ENCODE data around the gene SURF4. TPM values are rescaled to one million over a fixed set of nuclear protein-coding genes. Genes with fewer than 3 reads are reported as not detected.

SURF4 gene
- total RNA-seq, 1 donor from 2014 or later: 57.0 TPM

DNA sequence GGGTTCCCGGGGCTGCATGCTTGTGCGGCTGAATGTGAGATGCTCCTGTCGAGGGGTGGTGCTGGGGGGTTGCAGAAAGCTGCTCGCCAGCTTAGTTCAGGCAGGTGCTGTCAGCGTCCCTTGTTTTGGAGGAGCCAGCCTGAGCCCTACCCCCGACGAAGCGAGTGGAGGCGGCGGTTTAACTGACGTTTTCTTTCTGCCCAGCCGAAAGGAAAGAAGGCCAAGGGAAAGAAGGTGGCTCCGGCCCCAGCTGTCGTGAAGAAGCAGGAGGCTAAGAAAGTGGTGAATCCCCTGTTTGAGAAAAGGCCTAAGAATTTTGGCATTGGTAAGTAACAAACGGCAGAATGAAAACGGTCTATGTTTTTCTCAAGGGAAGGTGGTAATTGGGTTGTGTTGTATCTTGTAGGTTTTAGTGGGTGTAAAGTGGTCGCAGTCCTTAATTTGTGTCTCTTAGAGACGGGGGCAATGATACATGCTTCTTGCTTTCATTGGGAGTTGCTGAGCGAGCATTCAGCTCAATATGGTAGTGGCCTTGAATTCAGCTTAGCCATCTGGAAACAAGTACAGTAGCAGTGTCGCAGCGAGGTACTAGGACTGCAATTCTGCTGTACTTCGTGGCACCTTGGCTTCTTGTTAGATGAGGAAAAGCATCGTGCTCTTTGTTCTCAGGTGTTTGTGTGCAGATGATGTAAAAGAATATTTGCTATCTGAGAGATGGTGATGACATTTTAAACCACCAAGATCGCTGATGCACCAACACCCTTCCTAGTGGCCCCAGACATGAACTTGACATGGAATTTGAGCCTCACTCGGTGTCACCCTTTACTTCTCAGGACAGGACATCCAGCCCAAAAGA is 26.9 kb downstream of the SURF4 start:
- H3K4me1 Mint-ChIP-seq: peaks cover 48% of the 10 kb centered on the region
- ChIA-PET CTCF (interaction anchor here (1.0 kb wide), 1 partner anchor 30 kb away, joined by 3 read pairs; no protein-coding TSS in a partner anchor), POLR2A (interaction anchor here (0.8 to 3.9 kb wide), 12 partner anchors 7 to 319 kb away, joined by 3 to 52 read pairs (median 7); partner anchors contain the start of genes GTF3C5, STKLD1, SURF1 and SURF2)
- peaks cover 86% of the 10 kb centered on the region for H3K36me3 Mint-ChIP-seq (ENCODE audit: low read depth)
- no peaks in the 10 kb centered on the region for H3K9me3 Mint-ChIP-seq
- no peak for ATAC-seq (ENCODE audit: low read depth)
- TF ChIP-seq, protein P1, sequence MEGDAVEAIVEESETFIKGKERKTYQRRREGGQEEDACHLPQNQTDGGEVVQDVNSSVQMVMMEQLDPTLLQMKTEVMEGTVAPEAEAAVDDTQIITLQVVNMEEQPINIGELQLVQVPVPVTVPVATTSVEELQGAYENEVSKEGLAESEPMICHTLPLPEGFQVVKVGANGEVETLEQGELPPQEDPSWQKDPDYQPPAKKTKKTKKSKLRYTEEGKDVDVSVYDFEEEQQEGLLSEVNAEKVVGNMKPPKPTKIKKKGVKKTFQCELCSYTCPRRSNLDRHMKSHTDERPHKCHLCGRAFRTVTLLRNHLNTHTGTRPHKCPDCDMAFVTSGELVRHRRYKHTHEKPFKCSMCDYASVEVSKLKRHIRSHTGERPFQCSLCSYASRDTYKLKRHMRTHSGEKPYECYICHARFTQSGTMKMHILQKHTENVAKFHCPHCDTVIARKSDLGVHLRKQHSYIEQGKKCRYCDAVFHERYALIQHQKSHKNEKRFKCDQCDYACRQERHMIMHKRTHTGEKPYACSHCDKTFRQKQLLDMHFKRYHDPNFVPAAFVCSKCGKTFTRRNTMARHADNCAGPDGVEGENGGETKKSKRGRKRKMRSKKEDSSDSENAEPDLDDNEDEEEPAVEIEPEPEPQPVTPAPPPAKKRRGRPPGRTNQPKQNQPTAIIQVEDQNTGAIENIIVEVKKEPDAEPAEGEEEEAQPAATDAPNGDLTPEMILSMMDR (IDR thresholded peaks at IDR 0.05): no peak
- H3K4me3 Mint-ChIP-seq: peak overlapping the region; percentile 99
- H3K27ac Mint-ChIP-seq: peak overlapping the region; percentile 96
- intact Hi-C loops (cut with micrococcal nuclease): loop anchor here (1.0 to 2.0 kb wide), 5 partner anchors 7 to 137 kb away; partner anchors contain the start of genes SLC2A6, STKLD1, SURF1 and SURF2
- no peaks in the 10 kb centered on the region for H3K27me3 Mint-ChIP-seq
- no peak for DNase-seq

DNA sequence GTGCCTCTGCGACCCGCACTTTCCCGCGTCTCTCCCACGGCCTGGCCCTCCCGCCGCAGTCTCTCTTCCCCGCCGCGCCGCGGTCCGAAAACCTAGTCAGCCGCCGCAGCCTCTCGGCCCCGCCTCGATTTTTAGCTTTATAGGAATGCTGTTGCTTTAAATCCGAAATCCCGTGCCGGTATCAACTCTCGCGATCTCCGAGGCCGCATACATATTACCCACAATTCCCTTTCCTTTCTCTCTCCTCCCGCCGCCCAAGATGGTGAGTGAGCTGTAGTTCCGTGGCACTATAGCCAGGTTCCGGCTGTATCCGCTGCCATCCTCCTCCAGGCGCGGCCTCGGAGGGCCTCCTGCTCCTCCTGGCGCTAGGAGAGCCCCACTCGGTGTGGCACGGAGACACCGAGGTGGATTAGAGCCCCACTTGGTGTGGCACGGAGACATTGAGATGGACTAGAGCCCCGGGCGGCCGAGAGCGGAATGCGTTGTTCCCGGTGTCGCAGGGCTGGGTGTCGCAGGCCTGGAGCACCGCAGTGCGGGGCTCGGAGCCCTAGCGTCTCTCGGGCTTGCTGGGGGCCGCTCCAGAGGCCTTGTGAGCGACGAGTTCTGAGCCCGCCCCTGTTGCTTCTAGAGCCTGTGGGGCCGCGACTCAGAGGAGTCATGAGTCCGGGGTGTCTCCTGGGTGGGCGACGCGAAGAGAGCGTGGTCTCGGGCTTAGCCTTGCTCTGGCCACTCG is 27.7 kb downstream of the SURF4 start, which contains the start of the genes MED22 and RPL7A:
Gene MED22, minus strand, starts transcription at position 147 of the 733 bp plus-strand sequence. CDS start 1,469 bp downstream, outside the sequence.
Gene RPL7A, plus strand, starts transcription at position 234 of the 733 bp plus-strand sequence. Its CDS starts 26 bp downstream, at position 260.
- Mint-ChIP-seq H3K4me3 (peak within 1 kb of the TSS; percentile 99), H3K27me3 (no peaks in the 10 kb centered on the region), H3K4me1 (peaks cover 45% of the 10 kb centered on the region), H3K27ac (peak within 1 kb of the TSS; percentile 96), H3K36me3 (ENCODE audit: low read depth) (peaks cover 88% of the 10 kb centered on the region), H3K9me3 (no peaks in the 10 kb centered on the region)
- DNase-seq (peak; percentile 82), ATAC-seq (ENCODE audit: low read depth) (peak; percentile 83)
- TF ChIP-seq, protein P1 (IDR thresholded peaks at IDR 0.05): no peak
- POLR2A ChIA-PET: interaction anchor here (0.6 to 3.9 kb wide), 31 partner anchors 8 to 678 kb away, joined by 3 to 52 read pairs (median 4); partner anchors contain the start of genes BRD3OS, CACFD1, GTF3C5 and SLC2A6
- intact Hi-C loops (cut with micrococcal nuclease): loop anchor here (1.0 to 2.0 kb wide), 5 partner anchors 8 to 138 kb away; partner anchors contain the start of genes SLC2A6, STKLD1, SURF1 and SURF2
- CTCF ChIA-PET: interaction anchor here (1.0 kb wide), 1 partner anchor 31 kb away, joined by 3 read pairs; no protein-coding TSS in a partner anchor

DNA sequence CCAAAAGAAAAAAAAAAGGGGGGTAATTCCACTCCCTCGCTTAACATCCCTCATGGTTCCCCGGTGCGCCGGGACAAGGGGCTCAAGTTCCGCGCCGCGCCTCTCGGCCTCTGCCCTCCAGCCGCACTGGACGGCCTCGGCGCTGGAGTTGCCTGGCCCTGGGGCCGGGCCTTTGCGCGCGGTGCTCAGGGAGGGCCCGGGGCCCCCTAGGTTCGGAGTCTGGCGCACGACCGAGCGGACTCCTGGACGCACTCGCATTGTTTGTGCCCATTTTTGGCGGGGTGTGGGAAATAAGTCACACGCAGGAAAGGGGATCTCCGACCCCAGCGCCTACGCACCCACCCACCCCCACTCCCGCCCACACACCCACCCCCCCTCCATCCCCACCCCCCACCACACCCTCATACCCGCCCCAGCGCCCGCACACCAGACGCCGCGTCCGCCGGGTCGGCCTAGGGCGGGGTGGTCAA is 28.3 kb downstream of the SURF4 start:
- Mint-ChIP-seq H3K27me3 (no peaks in the 10 kb centered on the region), H3K4me3 (peak overlapping the region; percentile 99), H3K9me3 (no peaks in the 10 kb centered on the region), H3K4me1 (peaks cover 45% of the 10 kb centered on the region), H3K27ac (peak overlapping the region; percentile 96), H3K36me3 (ENCODE audit: low read depth) (peaks cover 84% of the 10 kb centered on the region)
- intact Hi-C loops (cut with micrococcal nuclease): no loop called here
- TF ChIP-seq, protein P1 (IDR thresholded peaks at IDR 0.05): no peak
- ChIA-PET CTCF (interaction anchor here (1.0 kb wide), 1 partner anchor 31 kb away, joined by 3 read pairs; no protein-coding TSS in a partner anchor), POLR2A (interaction anchor here (0.6 to 3.9 kb wide), 33 partner anchors 8 to 678 kb away, joined by 3 to 52 read pairs (median 4); partner anchors contain the start of genes BRD3OS, CACFD1, GTF3C5 and SLC2A6)
- ATAC-seq (ENCODE audit: low read depth): peak; percentile 49
- DNase-seq: no peak

DNA sequence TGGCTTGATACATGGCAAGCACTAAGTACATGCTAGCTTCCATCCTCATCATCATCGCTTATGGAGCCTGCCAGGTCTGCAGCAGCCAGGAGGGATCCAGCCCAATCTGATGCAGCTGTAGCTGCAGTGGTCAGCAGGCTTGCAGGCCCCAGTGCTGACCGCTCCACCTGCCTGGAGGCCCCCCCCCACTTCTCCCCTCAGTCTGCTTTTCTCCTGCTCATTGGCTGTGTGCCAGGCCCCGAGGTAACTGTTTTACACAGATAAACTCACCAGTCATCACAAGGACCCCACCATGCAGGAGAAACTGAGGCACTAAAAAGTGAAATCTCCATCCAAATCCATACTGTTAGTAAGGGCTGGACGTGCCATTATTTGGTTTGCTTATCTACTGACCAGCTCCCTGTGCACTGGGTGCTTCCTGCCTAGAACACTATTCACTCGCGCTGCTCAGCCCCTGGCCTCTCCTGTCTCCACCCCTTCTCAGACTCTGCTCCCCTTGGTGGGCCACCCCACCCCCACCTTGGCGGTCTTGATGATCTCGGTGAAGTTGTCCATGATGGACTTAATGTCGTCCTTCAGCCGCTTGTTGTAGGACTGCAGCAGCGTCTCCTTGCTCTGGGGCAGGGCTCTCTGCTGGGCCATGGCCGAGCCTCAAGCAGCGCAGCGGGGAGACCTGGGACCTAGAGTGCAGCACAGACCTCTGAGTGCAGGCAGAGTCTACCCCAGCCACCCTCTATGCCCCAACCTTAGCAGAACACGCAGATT is 29.7 kb downstream of the SURF4 start:
- Mint-ChIP-seq H3K9me3 (no peaks in the 10 kb centered on the region), H3K4me1 (peaks cover 52% of the 10 kb centered on the region), H3K36me3 (ENCODE audit: low read depth) (peaks cover 78% of the 10 kb centered on the region), H3K27ac (peak overlapping the region; percentile 81), H3K4me3 (peak overlapping the region; percentile 99), H3K27me3 (no peaks in the 10 kb centered on the region)
- ChIA-PET POLR2A (interaction anchor here (0.6 to 3.9 kb wide), 6 partner anchors 10 to 495 kb away, joined by 4 to 52 read pairs (median 12); partner anchors contain the start of genes CACFD1, STKLD1, SURF1 and SURF2), CTCF (no interaction called here)
- intact Hi-C loops (cut with micrococcal nuclease): no loop called here
- DNase-seq: no peak
- no peak for ATAC-seq (ENCODE audit: low read depth)
- TF ChIP-seq, protein P1 (IDR thresholded peaks at IDR 0.05): no peak

Measured in activated B cell treated with CpG ODN at 0.5 μM for 24 hours (primary cell).